WERI-Rb-1 (cell line): Measurements from ENCODE around the gene SFXN5.

Experiments used
- DNase-seq: peaks from one replicate; pipeline ENCODE4 v3.0.0-alpha.2; 2020
- H3K27ac ChIP-seq: fragments of 250-450 bp; sonication (Bioruptor Pico); 2 replicates; pipeline ENCODE4 v1.5.1; 2020; ENCODE audit warnings: mild to moderate bottlenecking, moderate library complexity
- H3K27me3 ChIP-seq: fragments of 250-450 bp; sonication (Bioruptor Pico); 2 replicates; pipeline ENCODE4 v1.5.1; 2021; ENCODE audit warnings: mild to moderate bottlenecking, low read depth, moderate library complexity; ENCODE audit not compliant: insufficient read depth, severe bottlenecking
- H3K36me3 ChIP-seq: fragments of 250-450 bp; sonication (Bioruptor Pico); 2 replicates; pipeline ENCODE4 v1.5.1; 2020; ENCODE audit warnings: mild to moderate bottlenecking, moderate library complexity
- H3K4me3 ChIP-seq: 2 replicates; pipeline ENCODE4 v1.5.1; 2011; ENCODE audit warnings: low read depth, mild to moderate bottlenecking, control low read depth, low read length
- H3K9me3 ChIP-seq: fragments of 250-450 bp; sonication (Bioruptor Pico); 2 replicates; pipeline ENCODE4 v1.5.1; 2021; ENCODE audit warnings: mild to moderate bottlenecking, moderate library complexity; ENCODE audit not compliant: severe bottlenecking
- CTCF ChIP-seq: IDR thresholded peaks from 2 replicates; pipeline ENCODE4 v1.5.1; 2011; ENCODE audit warnings: low read depth, mild to moderate bottlenecking, control low read depth, inconsistent platforms, low read length

SFXN5 gene

GRCh38 chr2:72940786-72941185 lies 130.7 kb downstream of the SFXN5 start:
- no peak for DNase-seq
- Histone ChIP-seq H3K9me3 (no peaks in the 10 kb centered on the region), H3K4me3 (no peak overlapping the region), H3K27me3 (no peaks in the 10 kb centered on the region), H3K36me3 (peaks cover 3% of the 10 kb centered on the region; the same call in 1 of the 2 replicates), H3K27ac (no peak overlapping the region)
- no peak for TF ChIP-seq CTCF

GRCh38 chr2:72940361-72940760 lies 131.2 kb downstream of the SFXN5 start:
- Histone ChIP-seq H3K27ac (no peak overlapping the region), H3K4me3 (no peak overlapping the region), H3K27me3 (no peaks in the 10 kb centered on the region), H3K9me3 (no peaks in the 10 kb centered on the region), H3K36me3 (peaks cover 3% of the 10 kb centered on the region; the same call in 1 of the 2 replicates)
- no peak for DNase-seq
- TF ChIP-seq CTCF = no peak

- DNase-seq = peak; percentile 64
- TF ChIP-seq CTCF = no peak
- no peaks in the 10 kb centered on the region for H3K9me3 ChIP-seq
- H3K36me3 ChIP-seq = peaks cover 15% of the 10 kb centered on the region
- H3K27me3 ChIP-seq = no peaks in the 10 kb centered on the region
- no peak overlapping the region for H3K27ac ChIP-seq
- no peak overlapping the region for H3K4me3 ChIP-seq
Measured at GRCh38 chr2:72938455-72938854, 133.1 kb downstream of the SFXN5 start.

GRCh38 chr2:72937356-72937669 lies 134.2 kb downstream of the SFXN5 start:
- Histone ChIP-seq H3K36me3 (peaks cover 12% of the 10 kb centered on the region), H3K4me3 (no peak overlapping the region), H3K9me3 (no peaks in the 10 kb centered on the region), H3K27ac (no peak overlapping the region), H3K27me3 (no peaks in the 10 kb centered on the region)
- no peak for TF ChIP-seq CTCF
- peak; percentile 73 for DNase-seq

- no peak for TF ChIP-seq CTCF
- no peaks in the 10 kb centered on the region for H3K27me3 ChIP-seq
- DNase-seq = no peak
- no peak overlapping the region for H3K27ac ChIP-seq
- H3K36me3 ChIP-seq = peaks cover 12% of the 10 kb centered on the region
- no peaks in the 10 kb centered on the region for H3K9me3 ChIP-seq
- no peak overlapping the region for H3K4me3 ChIP-seq
Measured at GRCh38 chr2:72936660-72937355, 134.7 kb downstream of the SFXN5 start.

- DNase-seq = no peak
- Histone ChIP-seq H3K27ac (no peak overlapping the region), H3K9me3 (no peaks in the 10 kb centered on the region), H3K4me3 (no peak overlapping the region), H3K36me3 (peaks cover 12% of the 10 kb centered on the region), H3K27me3 (no peaks in the 10 kb centered on the region)
- no peak for TF ChIP-seq CTCF
Measured at GRCh38 chr2:72935611-72935957, 135.9 kb downstream of the SFXN5 start.
